Measurements from ENCODE around the gene CCDC144A.
"Not testable (repeated sequence)": the region's sequence is repeated elsewhere in the genome, so short reads cannot be mapped to it uniquely, and the experiment has no call there.

Gene CCDC144A

GRCh38 chr17:16820979-16821543, 131.0 kb downstream of the CCDC144A start:
- no peak for DNase-seq

- not testable (repeated sequence) for DNase-seq
Measured at GRCh38 chr17:16822133-16822532, 132.1 kb downstream of the CCDC144A start.

- DNase-seq: not testable (repeated sequence)
Measured at GRCh38 chr17:16823768-16824406, 133.8 kb downstream of the CCDC144A start.

All from amniotic stem cell (primary cell).